HG02943 (cell line): ENCODE data around the gene TRPM2.
"Not testable (repeated sequence)": the region's sequence is repeated elsewhere in the genome, so short reads cannot be mapped to it uniquely, and the experiment has no call there.

Experiments used
- ATAC-seq: cut with Tn5 transposase; IDR thresholded peaks from one replicate; pipeline ENCODE4 v1.9.1; 2021; ENCODE audit warnings: mild to moderate bottlenecking, low read depth, moderate library complexity; ENCODE audit not compliant: unreplicated experiment

The TRPM2 gene

GRCh38 chr21:44475266-44475845 is 121.9 kb downstream of the TRPM2 start:
- ATAC-seq = no peak

- ATAC-seq = no peak
Observed at GRCh38 chr21:44477131-44477530, 123.7 kb downstream of the TRPM2 start.

- no peak for ATAC-seq
Observed at GRCh38 chr21:44477712-44478111, 124.3 kb downstream of the TRPM2 start.

- ATAC-seq = no peak
Observed at GRCh38 chr21:44478124-44478800, 124.8 kb downstream of the TRPM2 start.

GRCh38 chr21:44478801-44479167 is 125.4 kb downstream of the TRPM2 start:
- no peak for ATAC-seq

GRCh38 chr21:44479556-44480199 is 126.3 kb downstream of the TRPM2 start:
- not testable (repeated sequence) for ATAC-seq

- no peak for ATAC-seq
Observed at GRCh38 chr21:44480200-44481053, 127.0 kb downstream of the TRPM2 start.

GRCh38 chr21:44482581-44483287 is 129.3 kb downstream of the TRPM2 start:
- no peak for ATAC-seq

- ATAC-seq = no peak
Observed at GRCh38 chr21:44483288-44484237, 130.1 kb downstream of the TRPM2 start.

- ATAC-seq = no peak
Observed at GRCh38 chr21:44484498-44485253, 131.3 kb downstream of the TRPM2 start.

GRCh38 chr21:44485254-44485793 is 131.9 kb downstream of the TRPM2 start:
- no peak for ATAC-seq

- no peak for ATAC-seq
Observed at GRCh38 chr21:44485796-44486195, 132.4 kb downstream of the TRPM2 start.

GRCh38 chr21:44486302-44486701 is 132.9 kb downstream of the TRPM2 start:
- no peak for ATAC-seq

- ATAC-seq = no peak
Observed at GRCh38 chr21:44487831-44488230, 134.4 kb downstream of the TRPM2 start.

GRCh38 chr21:44489962-44490361 is 136.5 kb downstream of the TRPM2 start:
- no peak for ATAC-seq

GRCh38 chr21:44490405-44490804 is 137.0 kb downstream of the TRPM2 start:
- ATAC-seq = no peak

GRCh38 chr21:44490816-44491215 is 137.4 kb downstream of the TRPM2 start:
- ATAC-seq = no peak
